GM12878 (cell line): Measurements from ENCODE around the gene COL5A1. TPM values are rescaled to one million over a fixed set of nuclear protein-coding genes. Genes with fewer than 3 reads are reported as not detected.

Source experiments
- ATAC-seq: fragments of 200-7000 bp; cut with Tn5 transposase; 3 replicates; pipeline ENCODE4 v1.9.1; 2020; ENCODE audit warnings: mild to moderate bottlenecking, moderate library complexity
- BruUV-seq: library from RNA; stranded (reverse); fragments of 400-500 nt; replicated peaks from 2 replicates; lab custom pipeline; 2021; lab: Mats Ljungman, UMichigan
- CTCF ChIA-PET: fragments of 300-600 bp; sonication (Branson Sonifier 250); formaldehyde crosslinking; extraction: SDS; loops from one replicate; lab custom pipeline; 2021; ENCODE audit warnings: inconsistent platforms; lab: Yijun Ruan, JAX
- POLR2A ChIA-PET: fragments of 350-600 bp; formaldehyde crosslinking; extraction: SDS; loops from one replicate; lab custom pipeline; 2021; ENCODE audit warnings: inconsistent platforms; lab: Charles Lee
- RAD21 ChIA-PET: fragments of 300-600 bp; sonication (Branson Sonifier 250); formaldehyde crosslinking; loops from one replicate; lab custom pipeline; 2023; ENCODE audit warnings: antibody characterized with exemption; ENCODE audit not compliant: unreplicated experiment; lab: Charles Lee
- SMC1A ChIA-PET: fragments of 300-600 bp; sonication (Branson Sonifier 250); formaldehyde crosslinking; loops from one replicate; lab custom pipeline; 2023; ENCODE audit not compliant: unreplicated experiment, uncharacterized antibody; lab: Charles Lee
- DNase-seq: peaks from one replicate; pipeline ENCODE4 v3.0.0-alpha.2; 2011; ENCODE audit warnings: low read depth, low spot score
- FAIRE-seq: peaks from 3 replicates; lab custom pipeline; 2011; peaks lifted over from hg19 to GRCh38; lab: Jason Lieb, UNC
- H2AFZ ChIP-seq: 2 replicates; pipeline ENCODE4 v1.6.0; 2011; ENCODE audit warnings: low read depth, low read length, control low read depth; ENCODE audit not compliant: control insufficient read depth
- H3K27ac ChIP-seq: 2 replicates; pipeline ENCODE4 v1.5.1; 2011; ENCODE audit warnings: control low read depth; ENCODE audit not compliant: control insufficient read depth, insufficient read depth
- H3K27me3 ChIP-seq, 2 experiments: replicated peaks in 1 of 2; 2 replicates each; pipeline versions ENCODE4 v1.6.0 to v1.6.1; 2011; ENCODE audit warnings: low read length in 1 of 2; ENCODE audit not compliant: control insufficient read depth in 2 of 2, insufficient read depth in 2 of 2
- H3K36me3 ChIP-seq, 2 experiments: 2 replicates each; pipeline ENCODE4 v1.5.1; 2011; ENCODE audit warnings: low read length in 1 of 2; ENCODE audit not compliant: control insufficient read depth in 2 of 2, insufficient read depth in 2 of 2
- H3K4me1 ChIP-seq: 2 replicates; pipeline ENCODE4 v1.6.1; 2011; ENCODE audit warnings: mild to moderate bottlenecking, low read length, moderate library complexity, mixed read lengths; ENCODE audit not compliant: control insufficient read depth, insufficient read depth
- H3K4me2 ChIP-seq: 2 replicates; pipeline ENCODE4 v1.6.0; 2011; ENCODE audit warnings: control low read depth; ENCODE audit not compliant: control insufficient read depth, insufficient read depth
- H3K4me3 ChIP-seq: fragments of 200-600 bp; sonication (generic); 2 replicates; pipeline ENCODE4 v1.5.1; 2016
- H3K79me2 ChIP-seq: 2 replicates; pipeline ENCODE4 v1.6.0; 2011; ENCODE audit warnings: low read length; ENCODE audit not compliant: control insufficient read depth, insufficient read depth
- H3K9ac ChIP-seq: 2 replicates; pipeline ENCODE4 v1.8.0; 2011; ENCODE audit warnings: low read length, control low read depth, mixed read lengths; ENCODE audit not compliant: control insufficient read depth, insufficient read depth
- H3K9me3 ChIP-seq: replicated peaks from 3 replicates; pipeline ENCODE4 v1.5.1; 2011; ENCODE audit warnings: mild to moderate bottlenecking, low read length; ENCODE audit not compliant: control insufficient read depth, insufficient read depth
- H4K20me1 ChIP-seq: 2 replicates; pipeline ENCODE4 v1.6.0; 2011; ENCODE audit not compliant: control insufficient read depth, insufficient read depth
- CBX3 ChIP-seq: fragments of 200-600 bp; sonication (generic); IDR thresholded peaks from 2 replicates; pipeline ENCODE4 v1.6.1; 2016; ENCODE audit warnings: low read depth, borderline replicate concordance
- MEF2A ChIP-seq: IDR thresholded peaks from 2 replicates; pipeline ENCODE4 v1.6.1; 2011; ENCODE audit warnings: low read depth, mild to moderate bottlenecking, low read length, moderate library complexity; ENCODE audit not compliant: insufficient read depth
- NFIC ChIP-seq: IDR thresholded peaks from 2 replicates; pipeline ENCODE4 v1.6.1; 2012; ENCODE audit warnings: low read depth, mild to moderate bottlenecking, inconsistent platforms, low read length, moderate library complexity
- ZNF24 ChIP-seq: fragments of 450-650 bp; IDR thresholded peaks from 2 replicates; pipeline ENCODE4 v1.6.1; 2017; ENCODE audit warnings: antibody characterized with exemption, mild to moderate bottlenecking
- ZSCAN29 ChIP-seq: fragments of 450-650 bp; IDR thresholded peaks from 2 replicates; pipeline ENCODE4 v1.6.1; 2017; ENCODE audit warnings: mild to moderate bottlenecking, moderate library complexity
- WGBS: methylation state at CpG from one replicate; pipeline ENCODE4 v1.1.6; 2016; ENCODE audit warnings: low lambda C conversion rate; ENCODE audit not compliant: insufficient replicate concordance, insufficient coverage; ENCODE audit errors: missing lambda C conversion rate; 5-methylcytosine and 5-hydroxymethylcytosine counted together
- in situ Hi-C: fragments of 300-500 bp; cut with MboI; formaldehyde crosslinking; loops from 9 replicates; pipeline ENCODE4 v1.14.3; 2018; ENCODE audit warnings: mixed read lengths
- intact Hi-C: fragments of 100-400 bp; cut with micrococcal nuclease; formaldehyde crosslinking; loops from one replicate; pipeline ENCODE4 v1.14.2; 2022; ENCODE audit not compliant: unreplicated experiment
- polyA plus RNA-seq, 11 experiments: library from polyadenylated mRNA; depleted of rRNA in 4 of 11; unstranded in 6 of 11; stranded (reverse) in 5 of 11; fragments of >200 nt; fragmentation: Nextera tagmentation in 4 of 11; fragmentation: Illumina TruSeq in 1 of 11; extraction: Ambion mirVana in 4 of 11; extraction: Trizol in 1 of 11; gene quantifications; 1 replicate in 1 of 11; 2 replicates in 10 of 11; pipeline versions ENCODE4 v1.2.1 to v1.2.3, GENCODE V29; 2011 to 2016; ENCODE audit warnings: inconsistent platforms in 2 of 11, missing spikeins in 2 of 11, low read depth in 1 of 11
- total RNA-seq, 4 experiments: library from RNA; depleted of rRNA in 3 of 4; stranded (reverse); fragments of >200 nt in 3 of 4; fragmentation: Illumina TruSeq in 1 of 4; extraction: Trizol in 1 of 4; gene quantifications; 2 replicates each; pipeline versions ENCODE4 v1.2.1 to v1.2.3, GENCODE V29; 2013 to 2021
- TF ChIP-seq, protein P1 (sequence below): IDR thresholded peaks from 2 replicates; pipeline ENCODE4 v1.6.1; 2011; ENCODE audit warnings: borderline replicate concordance, low read depth, mild to moderate bottlenecking, moderate library complexity, low read length; ENCODE audit not compliant: insufficient read depth, poor library complexity, severe bottlenecking
- TF ChIP-seq, protein P2 (sequence below): IDR thresholded peaks from 2 replicates; pipeline ENCODE4 v1.6.1; 2011; ENCODE audit warnings: mild to moderate bottlenecking, low read depth, low read length, moderate library complexity; ENCODE audit not compliant: insufficient replicate concordance

Gene COL5A1
- total and polyA plus RNA-seq, 10 of the 15 experiments (the other 5 are each of a cell fraction or from before 2014, with no cell fraction given), result under 0.01 to 0.15 (median 0.13) TPM; not detected in 4

DNA sequence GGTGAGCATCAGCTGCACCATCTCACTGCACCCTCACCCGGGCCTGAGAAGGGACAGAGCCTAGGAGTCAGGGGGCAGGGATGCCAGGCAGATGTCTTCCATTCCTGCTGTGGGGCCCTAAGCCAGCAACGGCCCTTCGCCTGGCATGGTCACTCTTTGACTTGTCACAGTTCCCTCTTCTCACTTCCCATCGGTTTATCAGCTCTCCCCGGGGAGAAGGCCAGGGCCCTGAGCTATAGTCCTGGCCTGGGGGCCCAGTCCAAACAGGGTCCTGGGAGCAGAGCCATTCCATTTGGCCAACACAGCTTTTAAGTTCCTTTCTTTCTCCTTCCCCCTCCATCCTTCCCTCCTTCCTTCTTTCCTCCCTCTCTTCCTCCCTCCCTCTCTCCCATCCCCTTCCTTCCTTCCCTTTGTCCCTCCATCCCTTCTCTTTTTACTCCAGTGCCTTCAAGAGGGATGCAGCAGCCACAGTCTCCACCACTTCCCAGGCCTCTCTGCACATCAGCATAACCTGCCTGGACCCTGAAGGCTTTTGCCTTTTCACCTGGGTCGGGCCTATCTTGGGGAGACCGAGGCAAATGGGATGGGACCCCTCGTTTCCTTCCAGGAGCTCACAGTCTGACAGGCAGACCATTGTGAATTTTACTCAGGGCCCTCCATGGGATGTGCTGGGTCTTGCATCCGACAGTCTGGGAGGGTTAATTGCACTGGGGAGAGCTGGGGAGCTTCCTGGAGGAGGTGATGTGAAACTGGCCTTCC, 4.2 kb downstream of the COL5A1 start:
- CTCF ChIA-PET, result interaction anchor here (0.7 kb wide), 1 partner anchor 411 kb away, joined by 3 read pairs; no protein-coding TSS in a partner anchor
- Histone ChIP-seq H3K27ac (no peak overlapping the region), H3K4me2 (no peak overlapping the region), H3K4me1 (no peaks in the 10 kb centered on the region), H3K9me3 (no peaks in the 10 kb centered on the region), H3K9ac (no peak overlapping the region), H3K36me3 (no peaks in the 10 kb centered on the region), H3K4me3 (no peak overlapping the region), H4K20me1 (no peaks in the 10 kb centered on the region), H2AFZ (no peak overlapping the region), H3K79me2 (no peaks in the 10 kb centered on the region), H3K27me3 (peaks cover 4 to 5% of the 10 kb centered on the region in 2 experiments; a peak in 3 of 4 replicates)
- ATAC-seq, result no peak
- RAD21 ChIA-PET, result no interaction called here
- intact Hi-C loops (no loop called here), in situ Hi-C loops (no loop called here)
- TF ChIP-seq NFIC (no peak), MEF2A (no peak)
- POLR2A ChIA-PET, result interaction anchor here (0.6 kb wide), 1 partner anchor 506 kb away, joined by 3 read pairs; no protein-coding TSS in a partner anchor
- no peak for DNase-seq
- BruUV-seq, result no TSS peak
- WGBS, result 1% methylated on average over 9 of the region's 9 CpGs
- SMC1A ChIA-PET, result no interaction called here
- FAIRE-seq, result no peak

DNA sequence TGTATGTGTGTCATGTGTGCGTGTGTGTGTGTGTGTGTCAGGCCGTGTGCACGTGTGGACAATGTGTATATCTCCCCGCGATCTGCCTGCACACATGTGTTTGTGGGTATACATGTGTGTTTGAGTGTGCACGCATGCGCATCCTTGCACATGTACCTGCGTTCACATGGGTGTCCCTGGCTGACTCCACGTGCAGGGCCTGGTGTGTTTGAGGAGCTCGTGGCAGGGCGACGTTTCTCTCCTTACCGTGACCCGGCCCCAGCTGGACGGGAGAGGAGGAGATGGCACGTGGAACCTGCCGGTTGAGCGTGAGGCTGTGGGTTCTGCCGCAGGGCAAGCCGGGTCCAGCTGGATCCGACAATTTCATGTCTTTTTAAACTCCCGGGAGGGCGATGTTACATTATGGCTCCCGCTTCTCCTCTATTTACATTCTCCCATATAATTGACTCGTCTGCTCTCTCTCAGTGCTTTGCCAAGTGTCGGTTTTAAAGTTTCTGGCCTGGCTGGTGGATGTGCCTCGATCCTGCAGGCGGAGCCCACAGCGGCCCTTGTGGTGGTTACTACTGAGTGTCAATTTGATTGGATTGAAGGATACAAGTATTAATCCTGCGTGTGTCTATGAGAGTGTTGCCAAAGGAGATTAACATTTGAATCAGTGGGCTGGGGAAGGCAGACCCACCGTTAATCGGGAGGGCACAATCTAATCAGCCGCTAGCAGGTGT, 5.9 kb downstream of the COL5A1 start:
- ChIA-PET SMC1A (no interaction called here), RAD21 (no interaction called here), CTCF (no interaction called here), POLR2A (no interaction called here)
- H3K79me2 ChIP-seq, result no peaks in the 10 kb centered on the region
- FAIRE-seq (no peak), ATAC-seq (no peak), DNase-seq (no peak)
- no peaks in the 10 kb centered on the region for H3K36me3 ChIP-seq
- H4K20me1 ChIP-seq, result no peaks in the 10 kb centered on the region
- H3K27me3 ChIP-seq, result peaks cover 0 to 5% of the 10 kb centered on the region in 2 experiments; a peak in 2 of 4 replicates
- in situ Hi-C loops, result no loop called here
- H3K4me2 ChIP-seq, result no peak overlapping the region
- 51% methylated on average over 33 of the region's 33 CpGs for WGBS
- H3K27ac ChIP-seq, result no peak overlapping the region
- H3K4me3 ChIP-seq, result no peak overlapping the region
- intact Hi-C loops, result no loop called here
- TF ChIP-seq, protein P1, sequence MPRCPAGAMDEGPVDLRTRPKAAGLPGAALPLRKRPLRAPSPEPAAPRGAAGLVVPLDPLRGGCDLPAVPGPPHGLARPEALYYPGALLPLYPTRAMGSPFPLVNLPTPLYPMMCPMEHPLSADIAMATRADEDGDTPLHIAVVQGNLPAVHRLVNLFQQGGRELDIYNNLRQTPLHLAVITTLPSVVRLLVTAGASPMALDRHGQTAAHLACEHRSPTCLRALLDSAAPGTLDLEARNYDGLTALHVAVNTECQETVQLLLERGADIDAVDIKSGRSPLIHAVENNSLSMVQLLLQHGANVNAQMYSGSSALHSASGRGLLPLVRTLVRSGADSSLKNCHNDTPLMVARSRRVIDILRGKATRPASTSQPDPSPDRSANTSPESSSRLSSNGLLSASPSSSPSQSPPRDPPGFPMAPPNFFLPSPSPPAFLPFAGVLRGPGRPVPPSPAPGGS, result peak; percentile 35
- TF ChIP-seq CBX3 (no peak), ZNF24 (no peak), ZSCAN29 (no peak)
- TF ChIP-seq, protein P2, sequence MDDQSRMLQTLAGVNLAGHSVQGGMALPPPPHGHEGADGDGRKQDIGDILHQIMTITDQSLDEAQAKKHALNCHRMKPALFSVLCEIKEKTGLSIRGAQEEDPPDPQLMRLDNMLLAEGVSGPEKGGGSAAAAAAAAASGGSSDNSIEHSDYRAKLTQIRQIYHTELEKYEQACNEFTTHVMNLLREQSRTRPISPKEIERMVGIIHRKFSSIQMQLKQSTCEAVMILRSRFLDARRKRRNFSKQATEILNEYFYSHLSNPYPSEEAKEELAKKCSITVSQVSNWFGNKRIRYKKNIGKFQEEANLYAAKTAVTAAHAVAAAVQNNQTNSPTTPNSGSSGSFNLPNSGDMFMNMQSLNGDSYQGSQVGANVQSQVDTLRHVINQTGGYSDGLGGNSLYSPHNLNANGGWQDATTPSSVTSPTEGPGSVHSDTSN, result peak; percentile 7
- H3K9ac ChIP-seq, result no peak overlapping the region
- H3K9me3 ChIP-seq, result no peaks in the 10 kb centered on the region
- no peak overlapping the region for H2AFZ ChIP-seq
- H3K4me1 ChIP-seq, result no peaks in the 10 kb centered on the region
- BruUV-seq, result no TSS peak
